Measurements from ENCODE around the gene OR10A2.

DNA sequence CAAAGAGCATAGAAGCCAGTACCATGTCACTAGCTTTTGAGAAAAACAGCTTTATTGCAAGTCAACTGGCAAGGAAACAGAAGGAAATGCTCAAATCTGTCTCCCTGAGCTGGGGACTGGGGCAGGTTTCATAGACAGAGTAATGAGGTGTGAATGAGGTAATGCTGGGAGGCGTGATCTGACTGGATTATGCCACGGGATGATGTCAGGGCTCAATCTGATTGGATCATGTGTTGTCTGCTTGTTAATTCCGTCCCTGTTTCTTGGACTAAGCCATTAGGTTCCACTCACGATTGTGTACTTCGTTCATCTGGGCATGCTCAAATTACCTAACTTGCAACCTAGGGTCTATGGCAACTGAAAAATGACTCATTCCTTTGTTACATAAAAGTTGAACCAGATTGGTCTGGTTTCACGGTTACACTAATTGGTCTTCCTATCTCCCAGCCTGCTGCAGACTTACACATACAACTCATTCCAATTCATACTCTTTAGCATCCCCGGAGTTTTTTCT is 37.6 kb upstream of the OR10A2 start:
- TF ChIP-seq ZNF785 (tag by site-specific recombination; IDR thresholded peaks at IDR 0.05) (no peak), GLI4 (tag by site-specific recombination; IDR thresholded peaks at IDR 0.05) (no peak), ZNF274 (IDR thresholded peaks at IDR 0.05; ENCODE audit: low read length) (no peak), ZNF274 (tag by site-specific recombination; IDR thresholded peaks at IDR 0.05; ENCODE audit: borderline replicate concordance) (no peak), ZNF513 (tag by site-specific recombination; IDR thresholded peaks at IDR 0.05) (no peak), ZSCAN5A (tag by site-specific recombination; IDR thresholded peaks at IDR 0.05) (no peak), YY1 (tag by site-specific recombination; IDR thresholded peaks at IDR 0.05) (no peak), ZNF211 (tag by site-specific recombination; IDR thresholded peaks at IDR 0.05; ENCODE audit: low read depth) (no peak), ZBTB1 (tag by site-specific recombination; IDR thresholded peaks at IDR 0.05) (no peak)
- TF ChIP-seq, protein P1, sequence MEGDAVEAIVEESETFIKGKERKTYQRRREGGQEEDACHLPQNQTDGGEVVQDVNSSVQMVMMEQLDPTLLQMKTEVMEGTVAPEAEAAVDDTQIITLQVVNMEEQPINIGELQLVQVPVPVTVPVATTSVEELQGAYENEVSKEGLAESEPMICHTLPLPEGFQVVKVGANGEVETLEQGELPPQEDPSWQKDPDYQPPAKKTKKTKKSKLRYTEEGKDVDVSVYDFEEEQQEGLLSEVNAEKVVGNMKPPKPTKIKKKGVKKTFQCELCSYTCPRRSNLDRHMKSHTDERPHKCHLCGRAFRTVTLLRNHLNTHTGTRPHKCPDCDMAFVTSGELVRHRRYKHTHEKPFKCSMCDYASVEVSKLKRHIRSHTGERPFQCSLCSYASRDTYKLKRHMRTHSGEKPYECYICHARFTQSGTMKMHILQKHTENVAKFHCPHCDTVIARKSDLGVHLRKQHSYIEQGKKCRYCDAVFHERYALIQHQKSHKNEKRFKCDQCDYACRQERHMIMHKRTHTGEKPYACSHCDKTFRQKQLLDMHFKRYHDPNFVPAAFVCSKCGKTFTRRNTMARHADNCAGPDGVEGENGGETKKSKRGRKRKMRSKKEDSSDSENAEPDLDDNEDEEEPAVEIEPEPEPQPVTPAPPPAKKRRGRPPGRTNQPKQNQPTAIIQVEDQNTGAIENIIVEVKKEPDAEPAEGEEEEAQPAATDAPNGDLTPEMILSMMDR (tag by site-specific recombination; IDR thresholded peaks at IDR 0.05): no peak
- TF ChIP-seq, protein P2, sequence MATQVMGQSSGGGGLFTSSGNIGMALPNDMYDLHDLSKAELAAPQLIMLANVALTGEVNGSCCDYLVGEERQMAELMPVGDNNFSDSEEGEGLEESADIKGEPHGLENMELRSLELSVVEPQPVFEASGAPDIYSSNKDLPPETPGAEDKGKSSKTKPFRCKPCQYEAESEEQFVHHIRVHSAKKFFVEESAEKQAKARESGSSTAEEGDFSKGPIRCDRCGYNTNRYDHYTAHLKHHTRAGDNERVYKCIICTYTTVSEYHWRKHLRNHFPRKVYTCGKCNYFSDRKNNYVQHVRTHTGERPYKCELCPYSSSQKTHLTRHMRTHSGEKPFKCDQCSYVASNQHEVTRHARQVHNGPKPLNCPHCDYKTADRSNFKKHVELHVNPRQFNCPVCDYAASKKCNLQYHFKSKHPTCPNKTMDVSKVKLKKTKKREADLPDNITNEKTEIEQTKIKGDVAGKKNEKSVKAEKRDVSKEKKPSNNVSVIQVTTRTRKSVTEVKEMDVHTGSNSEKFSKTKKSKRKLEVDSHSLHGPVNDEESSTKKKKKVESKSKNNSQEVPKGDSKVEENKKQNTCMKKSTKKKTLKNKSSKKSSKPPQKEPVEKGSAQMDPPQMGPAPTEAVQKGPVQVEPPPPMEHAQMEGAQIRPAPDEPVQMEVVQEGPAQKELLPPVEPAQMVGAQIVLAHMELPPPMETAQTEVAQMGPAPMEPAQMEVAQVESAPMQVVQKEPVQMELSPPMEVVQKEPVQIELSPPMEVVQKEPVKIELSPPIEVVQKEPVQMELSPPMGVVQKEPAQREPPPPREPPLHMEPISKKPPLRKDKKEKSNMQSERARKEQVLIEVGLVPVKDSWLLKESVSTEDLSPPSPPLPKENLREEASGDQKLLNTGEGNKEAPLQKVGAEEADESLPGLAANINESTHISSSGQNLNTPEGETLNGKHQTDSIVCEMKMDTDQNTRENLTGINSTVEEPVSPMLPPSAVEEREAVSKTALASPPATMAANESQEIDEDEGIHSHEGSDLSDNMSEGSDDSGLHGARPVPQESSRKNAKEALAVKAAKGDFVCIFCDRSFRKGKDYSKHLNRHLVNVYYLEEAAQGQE (tag by site-specific recombination; IDR thresholded peaks at IDR 0.05): no peak
- TF ChIP-seq, protein P3, sequence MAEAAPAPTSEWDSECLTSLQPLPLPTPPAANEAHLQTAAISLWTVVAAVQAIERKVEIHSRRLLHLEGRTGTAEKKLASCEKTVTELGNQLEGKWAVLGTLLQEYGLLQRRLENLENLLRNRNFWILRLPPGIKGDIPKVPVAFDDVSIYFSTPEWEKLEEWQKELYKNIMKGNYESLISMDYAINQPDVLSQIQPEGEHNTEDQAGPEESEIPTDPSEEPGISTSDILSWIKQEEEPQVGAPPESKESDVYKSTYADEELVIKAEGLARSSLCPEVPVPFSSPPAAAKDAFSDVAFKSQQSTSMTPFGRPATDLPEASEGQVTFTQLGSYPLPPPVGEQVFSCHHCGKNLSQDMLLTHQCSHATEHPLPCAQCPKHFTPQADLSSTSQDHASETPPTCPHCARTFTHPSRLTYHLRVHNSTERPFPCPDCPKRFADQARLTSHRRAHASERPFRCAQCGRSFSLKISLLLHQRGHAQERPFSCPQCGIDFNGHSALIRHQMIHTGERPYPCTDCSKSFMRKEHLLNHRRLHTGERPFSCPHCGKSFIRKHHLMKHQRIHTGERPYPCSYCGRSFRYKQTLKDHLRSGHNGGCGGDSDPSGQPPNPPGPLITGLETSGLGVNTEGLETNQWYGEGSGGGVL (tag by site-specific recombination; IDR thresholded peaks at IDR 0.05): no peak
